ENCODE data around the gene SMIM43.
A peak's percentile ranks its signal among the peaks of the same experiment; 100 is the strongest.

SMIM43 gene

DNA sequence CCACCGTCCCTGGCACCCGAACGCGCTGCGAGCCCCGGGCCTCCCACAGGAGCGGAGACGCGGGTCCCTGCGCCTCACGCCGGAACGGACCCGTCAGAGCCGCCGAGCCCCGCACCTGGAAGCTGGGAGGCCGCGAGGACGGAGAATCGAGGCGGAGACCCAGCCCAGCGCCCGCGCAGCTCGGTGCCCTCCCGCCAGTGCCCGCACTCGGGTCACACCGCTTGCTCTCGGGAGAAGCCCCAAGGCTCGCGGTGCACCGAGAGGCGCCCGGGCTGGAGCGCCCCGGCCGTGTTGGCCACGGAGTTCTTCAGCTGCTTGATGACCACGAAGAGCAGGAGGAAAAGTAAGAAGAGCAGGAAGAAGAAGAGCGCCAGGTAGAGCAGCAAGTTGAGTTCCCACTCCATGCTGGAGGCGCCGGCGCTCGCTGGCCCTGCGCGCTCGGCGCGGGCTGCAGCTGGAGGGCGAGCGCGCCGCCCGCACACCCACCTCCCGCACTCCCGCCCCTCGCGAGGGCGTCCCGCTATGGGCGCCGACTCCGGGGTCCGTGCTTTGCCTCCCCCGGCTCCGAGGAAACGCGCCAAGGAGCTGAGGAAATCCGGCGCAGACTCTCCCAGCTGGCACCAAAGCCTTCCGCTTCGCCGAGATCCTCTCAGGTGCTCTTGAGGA, at the start of gene SMIM43:
Gene SMIM43 (minus strand): TSS at position 463 of the 666 bp plus-strand sequence. CDS start 59 bp downstream, at position 404.
- DNase-seq (ENCODE audit: extremely low spot score, insufficient read length, low read depth) (no peak), FAIRE-seq (no peak)

DNA sequence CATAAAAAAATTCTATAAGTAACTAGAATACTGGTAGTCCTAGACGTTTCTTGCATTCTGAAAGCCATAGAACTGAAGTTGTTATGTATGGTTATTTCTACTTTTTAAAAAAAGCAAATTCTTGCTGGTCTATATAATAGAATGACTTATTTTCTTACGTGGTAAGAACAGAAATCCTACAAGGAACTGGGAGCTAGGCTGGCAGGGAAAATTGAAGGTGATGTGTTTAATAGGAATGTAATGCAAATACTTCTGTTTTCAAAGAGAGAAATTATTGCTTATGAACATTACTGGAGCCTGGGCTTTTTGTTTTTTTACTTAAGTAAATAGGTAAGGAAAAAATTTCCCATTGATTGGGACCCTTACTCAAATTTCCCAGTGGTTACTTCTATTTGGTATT, 49.8 kb upstream of the SMIM43 start:
- DNase-seq (ENCODE audit: extremely low spot score, insufficient read length, low read depth) (no peak), FAIRE-seq (no peak)

DNA sequence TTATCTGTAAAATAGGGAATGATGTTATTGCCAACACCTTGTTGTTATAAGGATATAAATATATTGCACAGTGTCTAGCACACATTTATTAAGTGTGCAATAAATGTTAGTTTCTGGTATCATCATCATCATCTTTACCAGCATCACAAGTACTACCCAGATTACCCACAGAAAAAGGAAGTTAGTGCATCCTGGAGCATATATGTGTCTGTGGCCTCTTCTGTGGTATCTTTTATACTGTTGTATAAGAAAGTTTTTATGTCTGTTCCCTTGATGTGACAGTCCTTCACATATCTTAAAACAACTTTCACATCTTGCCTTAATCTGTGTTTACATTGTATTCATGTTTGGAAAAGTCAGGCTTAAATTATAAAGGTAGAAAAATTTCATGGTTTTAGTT, 46.2 kb upstream of the SMIM43 start:
- no peak for DNase-seq (ENCODE audit: extremely low spot score, insufficient read length, low read depth)
- FAIRE-seq = no peak

DNA sequence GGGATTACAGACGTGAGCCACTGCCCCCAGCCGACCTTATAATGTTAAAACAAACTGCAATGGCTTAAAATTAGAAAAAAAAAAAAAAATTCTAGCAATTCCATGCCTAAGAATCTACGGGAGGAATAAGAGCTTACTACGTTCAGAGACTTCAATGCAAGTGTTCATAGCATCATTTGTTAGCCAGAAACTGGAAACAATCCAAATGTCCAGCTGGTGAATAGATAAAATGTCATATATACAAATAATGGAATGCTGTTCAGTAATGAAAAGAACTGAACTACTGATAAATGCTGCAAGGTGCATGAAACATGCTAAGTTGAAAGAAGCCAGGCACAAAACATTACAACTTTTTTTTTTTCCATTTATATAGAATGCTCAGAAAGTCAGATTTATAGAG, 41.4 kb upstream of the SMIM43 start:
- no peak for DNase-seq (ENCODE audit: extremely low spot score, insufficient read length, low read depth)
- no peak for FAIRE-seq

DNA sequence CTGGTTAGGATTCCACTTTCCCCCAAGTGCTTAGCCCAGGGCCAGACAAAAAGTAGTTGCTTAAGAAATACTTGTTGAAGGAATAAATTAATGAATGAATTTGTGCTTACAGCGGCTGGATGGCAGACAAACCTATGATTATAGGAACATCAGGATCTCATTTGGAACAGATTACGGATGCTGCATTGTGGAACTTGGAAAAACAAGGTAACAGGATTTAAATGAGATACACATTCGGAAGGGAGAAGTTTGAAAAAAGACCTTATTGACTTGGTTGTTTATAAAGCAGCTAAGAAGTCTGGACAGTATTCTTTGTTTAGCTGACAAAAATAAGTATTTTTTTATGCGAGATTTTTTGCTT, 36.7 kb upstream of the SMIM43 start:
- no peak for DNase-seq (ENCODE audit: extremely low spot score, insufficient read length, low read depth)
- FAIRE-seq = no peak

DNA sequence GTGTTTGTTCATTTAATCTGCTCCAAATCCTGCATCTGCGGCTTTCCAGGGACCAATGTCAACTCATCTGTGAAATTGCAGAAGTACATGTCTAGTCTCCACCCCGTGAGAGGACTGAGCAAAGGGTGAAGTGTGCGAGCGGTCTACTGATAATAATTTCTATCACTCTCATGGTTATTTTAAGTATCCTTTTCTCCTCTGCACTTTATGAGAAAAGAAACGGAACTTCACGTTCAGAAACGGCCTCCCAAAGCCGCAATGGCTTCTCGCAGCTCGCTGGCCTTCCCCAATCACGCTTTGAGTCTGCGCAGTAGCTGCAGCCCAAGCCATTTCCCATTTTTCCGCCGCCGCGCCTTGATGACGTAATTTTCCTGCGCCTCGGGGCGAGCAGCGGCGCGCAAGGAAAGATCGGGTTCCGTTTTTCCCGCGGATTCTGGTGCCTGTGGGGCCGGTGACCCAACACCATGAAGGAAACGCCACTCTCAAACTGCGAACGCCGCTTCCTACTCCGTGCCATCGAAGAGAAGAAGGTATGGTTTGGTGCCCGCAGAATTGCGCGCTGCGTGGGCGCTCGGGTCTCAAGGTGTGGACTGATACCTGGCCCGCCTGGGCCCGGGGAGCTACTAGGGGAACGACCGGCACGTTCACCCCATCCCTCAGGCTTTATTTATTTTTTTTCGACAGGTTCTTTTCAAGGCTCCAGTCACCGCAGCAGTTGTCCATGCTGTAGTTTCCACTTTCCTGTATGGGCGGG, 36.2 kb upstream of the SMIM43 start, which contains the start of gene EXOSC9:
Gene EXOSC9 (plus strand): TSS at position 363 of the 754 bp plus-strand sequence. CDS start 102 bp downstream, at position 465.
- FAIRE-seq = peak; percentile 99
- peak; percentile 63 for DNase-seq (ENCODE audit: extremely low spot score, insufficient read length, low read depth)

DNA sequence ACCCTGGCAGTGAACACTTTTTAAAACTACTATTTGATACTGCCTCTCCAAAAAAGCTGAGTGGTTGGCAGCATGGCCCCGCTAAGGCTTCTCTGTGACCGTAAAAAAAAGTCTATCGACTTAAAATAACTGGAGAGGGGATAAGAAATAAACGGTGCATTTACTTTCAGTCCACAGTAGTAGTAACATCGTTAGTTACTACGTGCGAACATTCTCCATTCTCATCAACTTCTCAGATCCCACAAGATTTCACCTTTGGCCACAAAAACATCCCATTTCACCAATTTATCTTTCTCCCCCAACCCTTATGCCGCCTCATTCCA, 35.6 kb upstream of the SMIM43 start:
- DNase-seq (ENCODE audit: extremely low spot score, insufficient read length, low read depth) = no peak
- no peak for FAIRE-seq

DNA sequence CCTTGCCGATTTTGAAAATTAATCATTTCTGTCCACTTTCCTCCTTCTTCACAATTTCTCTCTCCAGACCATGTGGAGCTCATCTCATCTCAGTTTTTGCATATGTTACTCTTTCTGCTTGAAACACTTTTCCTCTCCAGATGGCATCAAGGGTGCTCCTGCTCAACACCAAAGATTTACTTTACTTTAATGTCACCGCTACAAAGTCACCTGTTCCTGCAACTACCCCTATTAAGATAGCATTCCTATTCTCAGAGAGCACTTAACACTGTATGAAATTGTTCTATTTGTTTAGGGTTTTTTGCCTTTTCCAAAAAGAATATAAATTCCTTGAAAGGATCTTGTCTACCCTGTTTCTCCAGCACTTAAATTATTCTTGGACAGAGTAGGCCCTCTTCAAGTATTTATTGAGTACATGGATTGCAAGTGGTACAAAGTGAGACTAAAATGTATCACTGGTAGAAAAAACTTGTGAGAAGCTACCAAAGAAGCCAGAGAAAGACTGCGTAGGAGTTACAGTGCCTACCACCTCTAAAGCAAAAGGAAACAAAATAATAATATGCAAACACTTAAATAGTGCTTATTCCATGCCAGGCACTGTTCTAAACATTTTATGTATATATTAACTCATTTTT, 35.0 kb upstream of the SMIM43 start:
- peak; percentile 5 for FAIRE-seq

DNA sequence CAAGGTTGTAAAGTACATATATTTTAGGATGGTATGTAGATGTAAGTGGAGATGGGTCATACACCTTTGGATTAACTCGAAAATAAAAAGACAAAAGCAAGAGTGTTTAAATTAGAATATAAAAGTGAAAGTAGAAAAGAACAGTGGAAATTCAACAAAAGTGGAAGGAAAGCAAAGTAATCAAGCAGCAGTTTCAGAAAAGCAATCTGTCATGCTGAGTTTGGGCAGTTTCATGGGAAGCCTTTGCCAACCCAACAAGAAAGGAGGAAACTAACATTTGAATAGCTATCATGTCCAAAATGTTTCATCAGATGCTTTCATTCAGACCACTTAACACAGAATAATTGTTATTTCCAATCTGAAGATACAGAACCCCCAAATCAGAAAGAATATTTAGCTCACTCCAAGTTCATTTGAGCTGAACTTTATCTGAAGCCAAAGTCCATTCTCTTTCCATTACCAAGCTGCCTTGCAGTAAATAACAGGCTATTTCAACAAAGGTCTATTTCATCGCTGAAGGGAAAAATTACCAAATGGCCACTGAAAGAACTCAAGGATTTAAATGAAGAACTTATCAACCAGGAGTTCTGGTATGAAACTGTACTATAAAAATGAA, 34.4 kb upstream of the SMIM43 start:
- no peak for DNase-seq (ENCODE audit: extremely low spot score, insufficient read length, low read depth)
- FAIRE-seq = no peak

More for the DNA sequence above, 35.0 kb upstream of the SMIM43 start:
- DNase-seq (ENCODE audit: extremely low spot score, insufficient read length, low read depth) = no peak

DNA sequence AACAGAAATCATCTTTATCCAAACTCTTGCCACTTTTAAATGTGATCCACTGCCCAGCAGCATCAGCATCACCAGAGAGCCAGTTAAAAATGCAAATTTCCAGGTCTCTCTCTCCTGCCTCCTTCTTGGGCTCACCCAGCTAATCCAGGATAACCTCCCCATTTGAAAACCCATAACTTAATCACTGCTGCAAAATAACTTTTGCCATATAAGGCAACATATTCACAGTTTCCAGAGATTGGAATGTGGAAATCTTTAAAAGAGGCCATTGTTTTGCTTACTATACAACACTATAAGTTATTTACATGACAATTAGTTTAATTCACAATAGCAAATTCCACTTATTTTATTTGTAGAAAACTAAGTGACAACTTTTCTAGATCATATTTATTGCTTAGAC, 31.3 kb upstream of the SMIM43 start:
- no peak for DNase-seq (ENCODE audit: extremely low spot score, insufficient read length, low read depth)
- no peak for FAIRE-seq

DNA sequence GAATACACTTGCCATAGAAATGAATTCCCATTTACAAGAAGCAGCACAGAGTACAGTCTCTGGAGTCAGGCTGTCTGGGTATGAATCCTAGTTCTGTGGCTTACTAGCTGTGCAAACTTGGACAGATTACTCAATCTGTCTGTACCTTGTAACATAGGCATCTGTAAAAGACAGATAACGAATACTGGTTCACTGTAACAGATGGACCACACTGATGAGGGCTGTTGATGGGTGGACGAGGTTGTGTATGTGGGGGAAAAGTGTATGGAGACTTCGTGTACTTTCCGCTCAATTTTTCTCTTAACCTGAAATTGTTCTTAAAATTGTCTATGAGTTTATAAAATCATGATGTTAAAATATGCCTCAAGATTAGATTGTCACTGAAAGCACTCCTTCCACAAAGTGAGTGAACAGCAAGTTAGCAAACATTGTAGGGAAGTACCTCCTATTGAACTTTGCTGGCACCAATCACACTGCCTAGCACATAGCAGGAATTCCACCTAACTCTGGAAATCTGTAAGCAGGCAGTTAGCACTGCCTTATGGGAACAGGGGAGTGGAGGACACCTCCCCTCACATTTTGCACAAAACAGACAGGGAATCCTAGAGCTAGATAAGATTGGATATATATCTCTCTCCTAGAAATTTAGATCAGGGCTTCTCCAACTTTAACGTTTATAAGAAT, 29.7 kb upstream of the SMIM43 start:
- DNase-seq (ENCODE audit: extremely low spot score, insufficient read length, low read depth) (no peak), FAIRE-seq (no peak)

DNA sequence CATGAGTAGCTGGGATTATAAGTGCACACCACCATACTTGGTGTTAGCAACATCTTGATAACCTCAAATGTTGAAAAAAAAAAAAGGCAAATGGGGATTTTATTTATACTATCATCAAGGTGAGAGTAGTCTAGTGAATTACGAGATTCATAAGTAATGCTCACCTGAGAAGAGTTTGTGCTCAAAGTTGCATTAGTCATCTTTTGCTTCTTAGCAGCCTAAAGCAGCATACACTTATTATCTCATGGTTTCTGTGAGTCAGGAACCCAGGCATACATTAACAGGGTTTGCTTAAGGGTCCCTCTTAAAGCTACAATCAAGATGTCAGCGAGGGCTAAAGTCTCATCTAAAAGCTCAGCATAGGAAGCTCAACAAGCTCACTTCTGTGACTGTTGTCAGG, 28.0 kb upstream of the SMIM43 start:
- DNase-seq (ENCODE audit: extremely low spot score, insufficient read length, low read depth) (no peak), FAIRE-seq (no peak)

DNA sequence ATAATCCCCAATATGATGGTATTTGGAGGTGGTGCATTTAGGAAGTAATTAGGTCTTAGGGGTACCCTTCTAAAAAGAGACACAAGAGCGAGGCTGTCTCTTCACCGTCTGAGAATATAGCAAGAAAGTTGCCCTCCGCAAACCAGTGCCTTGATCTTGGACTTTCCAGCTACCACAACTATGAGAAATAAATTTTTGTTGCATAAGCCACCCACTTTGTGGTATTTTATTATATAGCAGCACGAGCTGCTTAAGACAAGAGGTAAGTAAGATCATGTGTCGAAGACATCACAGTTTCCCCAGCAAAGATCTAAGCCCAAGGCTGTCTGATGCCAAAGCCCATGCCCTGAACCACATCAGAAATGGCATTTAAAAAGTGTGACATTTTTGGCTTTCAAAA, 26.5 kb upstream of the SMIM43 start:
- no peak for FAIRE-seq
- DNase-seq (ENCODE audit: extremely low spot score, insufficient read length, low read depth) = no peak

DNA sequence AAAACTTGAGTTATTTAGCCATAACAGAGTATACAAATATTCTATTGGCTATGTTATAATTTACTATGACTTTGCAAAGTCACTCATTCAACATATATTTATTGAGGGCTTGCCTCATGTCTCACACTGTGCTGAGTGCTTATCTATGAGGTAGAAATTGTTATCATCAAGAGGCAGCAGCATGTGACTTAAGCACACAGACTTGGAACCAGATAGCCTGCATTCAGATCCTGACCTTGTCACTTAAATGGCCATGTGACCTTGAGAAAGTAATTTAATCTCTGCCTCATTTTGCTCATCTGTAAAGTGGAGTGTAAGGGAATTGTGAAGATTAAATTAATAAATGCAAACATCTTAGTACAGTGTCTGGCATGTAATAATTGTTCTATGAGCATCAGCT, 26.0 kb upstream of the SMIM43 start:
- no peak for DNase-seq (ENCODE audit: extremely low spot score, insufficient read length, low read depth)
- no peak for FAIRE-seq

DNA sequence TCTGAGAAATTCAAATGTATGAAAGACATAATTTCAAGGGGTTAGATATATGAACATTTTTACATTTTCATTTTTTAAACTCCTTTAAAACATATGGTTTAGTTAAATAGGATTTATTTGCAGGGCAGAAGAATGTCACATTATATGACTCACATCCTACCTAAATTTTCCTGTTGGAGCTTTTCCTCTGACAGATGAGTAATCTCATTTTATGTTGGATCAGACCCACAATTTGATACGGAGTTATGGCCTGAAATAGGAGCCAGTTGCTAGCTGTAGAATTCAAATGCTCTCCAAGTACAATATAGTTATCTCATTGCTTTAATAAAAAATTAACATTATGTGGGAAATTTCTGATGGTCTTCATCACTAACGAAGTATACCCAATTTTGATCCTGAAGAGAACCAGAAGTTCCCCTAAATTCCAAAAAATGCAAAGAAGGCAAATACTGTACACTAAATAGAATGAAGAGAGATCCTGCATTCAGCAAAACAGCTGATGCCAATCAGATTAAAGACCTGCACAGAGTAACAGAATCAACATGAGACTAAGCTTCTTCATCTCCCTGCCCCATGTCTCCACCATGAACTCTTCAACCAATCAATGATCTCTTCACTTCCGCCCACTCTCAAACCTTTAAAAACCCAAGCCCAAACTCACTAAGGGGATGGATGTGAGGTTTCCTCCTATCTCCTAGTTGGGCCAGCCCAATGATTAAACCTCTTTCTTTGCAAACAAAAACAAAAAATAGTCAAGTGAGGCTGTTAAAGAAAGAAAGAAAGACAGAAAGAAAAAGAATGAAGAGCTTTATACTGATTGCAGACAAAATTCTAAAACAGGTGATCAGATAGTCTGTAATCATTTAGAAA, 25.2 kb upstream of the SMIM43 start:
- DNase-seq (ENCODE audit: extremely low spot score, insufficient read length, low read depth) (no peak), FAIRE-seq (no peak)

DNA sequence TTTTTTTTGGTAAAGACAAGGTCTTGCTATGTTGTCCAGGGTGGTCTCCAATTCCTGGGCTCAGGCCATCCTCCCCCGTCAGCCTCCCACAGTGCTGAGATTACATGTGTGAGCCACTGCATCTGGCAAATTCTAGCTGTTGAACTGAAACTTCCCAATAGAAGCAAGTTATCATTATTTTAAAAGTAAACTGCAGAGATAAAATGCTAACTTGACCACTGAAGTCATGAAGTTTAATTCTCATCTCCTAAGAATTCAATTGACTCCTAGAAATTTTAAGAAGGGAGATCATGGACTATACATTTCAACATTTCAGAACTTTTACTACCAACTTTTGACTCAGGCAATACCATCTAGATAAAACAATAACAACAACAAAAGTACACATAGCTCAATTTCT, 24.5 kb upstream of the SMIM43 start:
- FAIRE-seq = no peak

DNA sequence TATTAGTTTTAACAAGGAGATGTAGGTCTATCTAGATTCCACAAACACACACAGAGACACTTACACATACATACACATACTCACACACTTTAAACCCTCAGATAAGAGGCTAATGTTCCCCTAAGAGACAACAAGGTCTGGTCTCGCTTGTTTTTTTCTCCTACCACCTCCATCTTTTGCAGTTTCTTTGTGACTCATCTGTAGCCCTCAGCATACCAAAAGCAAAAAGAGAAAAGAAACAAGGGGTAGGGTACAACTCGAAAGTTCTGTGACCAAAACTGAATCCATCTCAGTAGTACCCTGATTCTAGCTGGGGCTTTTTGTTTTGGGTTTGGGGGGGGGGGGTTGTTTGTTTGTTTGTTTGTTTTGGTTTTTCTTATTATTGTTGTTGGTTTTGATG, 23.9 kb upstream of the SMIM43 start:
- FAIRE-seq (no peak), DNase-seq (ENCODE audit: extremely low spot score, insufficient read length, low read depth) (no peak)

More for the DNA sequence above, 24.5 kb upstream of the SMIM43 start:
- DNase-seq (ENCODE audit: extremely low spot score, insufficient read length, low read depth) = no peak

DNA sequence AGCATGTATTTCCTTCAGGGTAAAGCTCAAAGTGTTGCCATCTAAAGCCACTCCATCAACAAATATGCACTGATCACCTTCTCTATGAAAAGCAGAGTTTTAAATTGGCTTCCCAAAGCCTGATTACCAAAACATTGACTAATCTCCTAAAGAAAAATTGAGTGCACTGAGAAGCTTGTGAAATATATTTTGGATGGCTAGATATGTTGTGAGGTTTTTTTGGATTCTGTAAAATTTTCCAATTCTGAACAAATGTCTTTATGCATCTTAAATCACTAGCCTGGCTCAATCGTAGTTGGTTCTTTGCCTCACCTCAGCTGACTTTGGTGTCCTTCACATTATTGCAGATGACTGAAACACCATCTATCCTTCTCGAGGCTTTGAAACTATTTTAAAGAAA, 21.3 kb upstream of the SMIM43 start:
- FAIRE-seq (no peak), DNase-seq (ENCODE audit: extremely low spot score, insufficient read length, low read depth) (no peak)

DNA sequence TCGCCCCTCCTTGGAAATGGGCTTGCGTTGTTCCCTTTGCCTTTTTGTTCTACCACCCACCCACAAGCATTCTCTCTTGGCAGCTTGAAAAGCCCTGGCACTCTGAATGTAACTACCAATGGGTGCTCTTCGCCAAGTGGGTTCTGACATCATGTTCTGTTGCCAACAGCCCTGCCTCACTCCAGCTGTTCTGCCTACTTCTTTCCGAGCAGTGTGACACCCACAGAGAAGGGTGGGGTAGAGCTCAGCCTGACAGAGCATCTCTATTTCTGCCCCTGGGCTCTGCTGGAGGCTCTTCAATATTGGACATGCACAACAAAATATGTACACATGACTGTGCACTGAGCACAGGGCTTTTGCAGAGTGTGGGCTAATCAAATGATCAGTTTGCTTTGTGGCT, 20.5 kb upstream of the SMIM43 start:
- FAIRE-seq (no peak), DNase-seq (ENCODE audit: extremely low spot score, insufficient read length, low read depth) (no peak)
